GM18951 (cell line): ENCODE measurements around the gene TUBE1.
"Not testable (repeated sequence)": the region's sequence is repeated elsewhere in the genome, so short reads cannot be mapped to it uniquely, and the experiment has no call there.

Experiments
- POLR2A ChIP-seq: IDR thresholded peaks from 4 replicates; pipeline ENCODE4 v1.6.1; 2011; ENCODE audit warnings: mild to moderate bottlenecking; ENCODE audit not compliant: insufficient read length, insufficient read depth; ENCODE audit errors: extremely low read depth
- in situ Hi-C: fragments of 300-500 bp; cut with MboI; formaldehyde crosslinking; loops from one replicate; pipeline ENCODE4 v1.12.0; 2022; ENCODE audit warnings: low sequenced_read_pairs, mixed read lengths, inconsistent platforms; ENCODE audit not compliant: unreplicated experiment

The TUBE1 gene

GRCh38 chr6:112050429-112050828, 36.9 kb downstream of the TUBE1 start:
- TF ChIP-seq POLR2A = no peak
- in situ Hi-C loops = no loop called here

DNA sequence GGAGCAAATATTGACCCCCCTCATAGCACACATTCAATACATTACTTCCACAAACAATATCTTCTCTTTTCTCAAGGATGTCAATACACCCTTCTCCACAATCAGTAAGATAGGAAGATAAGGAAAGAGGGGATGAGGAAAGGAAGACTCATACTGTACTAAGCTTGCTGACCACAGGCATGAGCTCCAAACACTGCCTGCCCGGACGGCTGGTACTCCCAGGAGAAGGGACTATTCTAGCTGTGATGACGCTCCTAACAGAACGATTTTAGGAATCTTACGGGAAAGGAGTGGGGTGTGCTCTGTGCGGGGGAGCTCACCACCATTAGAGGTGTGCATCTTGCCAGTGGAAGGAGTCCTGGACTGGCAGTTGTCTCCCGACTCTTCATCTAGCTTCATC, 37.3 kb downstream of the TUBE1 start:
- TF ChIP-seq POLR2A = no peak
- in situ Hi-C loops = no loop called here

GRCh38 chr6:112049026-112049799, 38.1 kb downstream of the TUBE1 start:
- in situ Hi-C loops = no loop called here
- TF ChIP-seq POLR2A = no peak

- in situ Hi-C loops = not testable (repeated sequence)
Observed at GRCh38 chr6:112047523-112047922, 39.8 kb downstream of the TUBE1 start.

- no peak for TF ChIP-seq POLR2A
- in situ Hi-C loops = no loop called here
Observed at GRCh38 chr6:112044856-112045255, 42.4 kb downstream of the TUBE1 start.

DNA sequence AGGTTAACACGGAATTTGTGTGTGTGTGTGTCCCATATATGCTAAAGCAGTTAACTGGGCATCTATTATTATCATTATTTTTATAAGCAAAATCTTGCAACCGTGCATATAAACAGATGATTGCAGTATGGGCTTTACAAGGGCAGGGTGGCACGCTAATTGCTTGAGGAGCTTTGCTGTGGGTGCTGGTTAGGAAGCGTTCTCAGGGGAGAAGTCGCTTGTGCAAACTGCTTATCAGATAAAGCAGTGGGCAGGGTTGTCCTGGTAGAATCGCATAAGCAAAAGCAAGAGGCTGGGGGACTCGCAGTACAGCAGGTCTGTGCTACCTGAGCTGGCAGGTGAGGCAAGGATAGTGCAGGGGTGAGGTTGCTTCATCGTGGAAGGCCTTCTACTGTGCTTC, 43.1 kb downstream of the TUBE1 start:
- TF ChIP-seq POLR2A = no peak
- in situ Hi-C loops = no loop called here

GRCh38 chr6:112043032-112044007, 44.0 kb downstream of the TUBE1 start:
- no peak for TF ChIP-seq POLR2A
- in situ Hi-C loops = no loop called here

DNA sequence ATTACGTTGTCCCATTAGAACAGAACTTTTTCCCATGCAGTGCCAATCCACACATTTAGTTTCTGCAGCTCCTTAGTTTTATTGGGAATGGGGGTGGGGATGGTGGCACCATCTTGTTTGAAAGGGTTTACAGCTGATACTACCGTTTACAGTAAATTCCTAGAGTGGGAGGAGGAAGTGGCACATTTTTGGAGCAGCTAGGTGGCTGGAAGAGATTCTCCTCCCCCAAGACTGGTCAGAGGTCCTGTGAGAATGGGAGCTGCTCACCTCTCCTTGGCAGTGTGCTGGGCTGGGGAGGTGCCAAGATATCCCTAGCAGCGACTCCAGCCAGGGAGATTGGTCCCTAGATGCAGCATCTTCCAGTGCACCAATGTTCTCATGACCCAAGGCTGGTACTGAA, 45.7 kb downstream of the TUBE1 start:
- in situ Hi-C loops = no loop called here
- no peak for TF ChIP-seq POLR2A

- in situ Hi-C loops = no loop called here
- no peak for TF ChIP-seq POLR2A
Observed at GRCh38 chr6:112040956-112041355, 46.3 kb downstream of the TUBE1 start.

DNA sequence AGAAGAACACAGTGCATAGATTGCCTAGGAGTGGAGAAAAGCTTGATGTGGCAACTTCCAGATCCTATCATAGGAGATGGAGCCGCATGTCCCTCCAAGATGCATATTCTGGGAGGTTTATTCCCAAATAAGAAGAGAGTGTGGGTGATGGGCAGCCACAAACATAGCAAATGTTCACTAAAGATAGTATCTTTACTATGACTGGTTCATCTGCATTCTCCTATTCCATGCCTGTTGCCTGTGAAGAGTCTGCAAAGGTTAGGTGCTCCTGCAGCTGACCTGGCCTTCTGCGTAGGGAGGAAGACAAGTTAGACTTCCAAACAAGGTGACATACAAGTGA, 47.9 kb downstream of the TUBE1 start:
- in situ Hi-C loops = loop anchor here (10.0 kb wide), 1 partner anchor 335 kb away; no protein-coding TSS in a partner anchor
- TF ChIP-seq POLR2A = no peak

DNA sequence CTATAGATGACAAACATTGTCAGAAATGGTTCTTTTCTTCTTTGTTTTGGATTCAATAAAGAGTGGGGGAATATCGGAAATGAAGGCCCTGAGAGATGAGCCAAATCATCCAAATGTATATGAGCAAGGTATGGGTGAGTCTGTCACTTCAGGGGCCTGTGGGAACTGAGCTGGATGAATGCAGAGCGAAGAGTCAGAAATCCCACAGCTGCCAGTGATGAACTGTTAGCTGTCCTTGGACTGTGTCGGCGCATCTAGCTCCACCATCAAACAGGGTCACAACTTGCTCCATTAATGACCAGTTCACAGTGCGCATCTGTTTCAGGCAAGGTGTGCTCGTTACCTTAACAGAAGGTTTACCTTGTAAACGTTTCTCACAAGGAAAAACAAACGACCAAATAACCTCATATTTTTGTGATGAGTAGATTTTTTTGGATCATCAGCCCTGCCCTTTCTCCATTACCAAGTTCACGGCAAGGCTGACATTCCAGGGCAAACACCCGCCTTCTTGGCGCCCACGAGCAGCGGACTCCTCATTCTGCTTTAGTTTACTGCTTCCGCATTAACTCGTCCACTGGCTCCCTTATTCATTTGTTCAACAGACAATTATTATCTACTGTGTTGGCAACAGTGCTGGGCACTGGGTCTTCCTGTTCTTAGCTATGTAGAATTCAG, 48.4 kb downstream of the TUBE1 start:
- in situ Hi-C loops = loop anchor here (10.0 kb wide), 1 partner anchor 334 kb away; no protein-coding TSS in a partner anchor
- no peak for TF ChIP-seq POLR2A

GRCh38 chr6:112038268-112038667, 49.0 kb downstream of the TUBE1 start:
- in situ Hi-C loops = loop anchor here (10.0 kb wide), 1 partner anchor 333 kb away; no protein-coding TSS in a partner anchor

GRCh38 chr6:112037783-112038216, 49.5 kb downstream of the TUBE1 start:
- no peak for TF ChIP-seq POLR2A
- in situ Hi-C loops = loop anchor here (10.0 kb wide), 1 partner anchor 333 kb away; no protein-coding TSS in a partner anchor

More at GRCh38 chr6:112038268-112038667, 49.0 kb downstream of the TUBE1 start:
- no peak for TF ChIP-seq POLR2A

GRCh38 chr6:112036088-112036637, 51.1 kb downstream of the TUBE1 start:
- no peak for TF ChIP-seq POLR2A
- in situ Hi-C loops = loop anchor here (10.0 kb wide), 1 partner anchor 331 kb away; no protein-coding TSS in a partner anchor
